Gastrocnemius medialis (tissue), 4 donors: Measurements from ENCODE around the gene ARHGAP8. TPM values are rescaled to one million over a fixed set of nuclear protein-coding genes. Genes with fewer than 3 reads are reported as not detected.

Experiments used
- ATAC-seq, 2 donors: fragments of 150-250 bp; one replicate each; pipeline ENCODE4 v1.9.1; 2016
- DNase-seq, 2 donors: peaks; one replicate each; pipeline ENCODE4 v3.0.0-alpha.2; 2019
- H3K27ac ChIP-seq, 4 donors: fragments of 200-600 bp; sonication (generic); 1 replicate in 1 of 4; 2 replicates in 3 of 4; pipeline ENCODE4 v1.5.1; 2016 to 2018; ENCODE audit warnings: mild to moderate bottlenecking in 2 of 4, moderate library complexity in 1 of 4
- H3K27me3 ChIP-seq, 3 donors: fragments of 200-600 bp; sonication (generic) in 2 of 3; 1 replicate in 1 of 3; 2 replicates in 2 of 3; pipeline versions ENCODE4 v1.5.1 to v1.6.0; 2016 to 2019; ENCODE audit warnings: mild to moderate bottlenecking in 1 of 3, moderate library complexity in 1 of 3
- H3K36me3 ChIP-seq, 2 donors: fragments of 200-600 bp; sonication (generic) in 1 of 2; one replicate each; pipeline ENCODE4 v1.5.1; 2017 to 2018
- H3K4me1 ChIP-seq, 2 donors: fragments of 200-600 bp; sonication (generic) in 1 of 2; one replicate each; pipeline ENCODE4 v1.5.1; 2016 to 2017; ENCODE audit warnings: mild to moderate bottlenecking in 2 of 2
- H3K4me3 ChIP-seq, 4 donors: fragments of 200-600 bp; sonication (generic) in 3 of 4; 1 replicate in 1 of 4; 2 replicates in 3 of 4; pipeline ENCODE4 v1.5.1; 2016 to 2019; ENCODE audit warnings: mild to moderate bottlenecking in 2 of 4
- H3K9me3 ChIP-seq, 3 donors: fragments of 200-600 bp; sonication (generic) in 2 of 3; 1 replicate in 1 of 3; 2 replicates in 2 of 3; pipeline ENCODE4 v1.5.1; 2016 to 2019
- CTCF ChIP-seq, 5 experiments: fragments of 450-650 bp in 3 of 5; fragments of 200-600 bp in 2 of 5; sonication (generic) in 2 of 5; IDR thresholded peaks in 4 of 5; conservative IDR thresholded peaks in 1 of 5; 1 replicate in 4 of 5; 2 replicates in 1 of 5; pipeline ENCODE4 v1.5.1; 2016 to 2019; ENCODE audit warnings: antibody characterized with exemption in 5 of 5, mild to moderate bottlenecking in 3 of 5, moderate library complexity in 3 of 5
- POLR2A ChIP-seq, 2 donors: fragments of 450-650 bp; IDR thresholded peaks; one replicate each; pipeline ENCODE4 v1.6.1; 2017; ENCODE audit warnings: antibody characterized with exemption in 2 of 2, mild to moderate bottlenecking in 2 of 2, moderate library complexity in 2 of 2
- in situ Hi-C, 4 donors: fragments of 200-750 bp; cut with MboI; loops; one replicate each; pipeline versions ENCODE4 v1.15.0 to v1.8.0; 2017; ENCODE audit warnings: low sequenced_read_pairs in 4 of 4
- intact Hi-C: fragments of 100-400 bp; cut with DNase I; formaldehyde crosslinking; loops from one replicate; pipeline ENCODE4 v1.15.1; 2023; ENCODE audit warnings: low total_unique reads
- total RNA-seq, 4 donors: library from RNA; depleted of rRNA; stranded (reverse); fragments of >200 nt; gene quantifications; one replicate each; pipeline versions ENCODE4 v1.1.0 to v1.2.3, GENCODE V29; 2016

ARHGAP8 gene
- total RNA-seq, 4 donors from 2014 or later = not detected

- Histone ChIP-seq H3K4me1 (no peaks in the 10 kb centered on the region), H3K36me3 (no peaks in the 10 kb centered on the region), H3K9me3 (no peaks in the 10 kb centered on the region), H3K4me3 (no peak overlapping the region), H3K27ac (no peak overlapping the region), H3K27me3 (peaks cover 0 to 8% (median 0%) of the 10 kb centered on the region in 3 donors)
- DNase-seq (no peak), ATAC-seq (no peak)
- in situ Hi-C loops (no loop called here), intact Hi-C loops (no loop called here)
- no peak for TF ChIP-seq CTCF (IDR thresholded peaks at IDR 0.05 in 4 of 5, conservative IDR thresholded peaks at IDR 0.05 in 1 of 5)
- no peak for TF ChIP-seq POLR2A (IDR thresholded peaks at IDR 0.05)
Observed at GRCh38 chr22:44842417-44842816, 90.0 kb downstream of the ARHGAP8 start.

GRCh38 chr22:44845191-44845590, 92.8 kb downstream of the ARHGAP8 start:
- no peaks in the 10 kb centered on the region for H3K4me1 ChIP-seq
- in situ Hi-C loops = no loop called here
- ATAC-seq (no peak), DNase-seq (no peak)
- H3K4me3 ChIP-seq = no peak overlapping the region
- no peaks in the 10 kb centered on the region for H3K9me3 ChIP-seq
- H3K27me3 ChIP-seq = no peaks in the 10 kb centered on the region
- H3K36me3 ChIP-seq = no peaks in the 10 kb centered on the region
- intact Hi-C loops = no loop called here
- TF ChIP-seq POLR2A (IDR thresholded peaks at IDR 0.05) (no peak), CTCF (IDR thresholded peaks at IDR 0.05 in 4 of 5, conservative IDR thresholded peaks at IDR 0.05 in 1 of 5) (no peak)
- H3K27ac ChIP-seq = no peak overlapping the region

- no peaks in the 10 kb centered on the region for H3K9me3 ChIP-seq
- in situ Hi-C loops (no loop called here), intact Hi-C loops (no loop called here)
- DNase-seq (no peak), ATAC-seq (no peak)
- H3K36me3 ChIP-seq = no peaks in the 10 kb centered on the region
- no peak overlapping the region for H3K4me3 ChIP-seq
- H3K27ac ChIP-seq = no peak overlapping the region
- H3K4me1 ChIP-seq = no peaks in the 10 kb centered on the region
- no peaks in the 10 kb centered on the region for H3K27me3 ChIP-seq
- no peak for TF ChIP-seq CTCF (IDR thresholded peaks at IDR 0.05 in 4 of 5, conservative IDR thresholded peaks at IDR 0.05 in 1 of 5)
Observed at GRCh38 chr22:44845796-44846720, 93.7 kb downstream of the ARHGAP8 start.

GRCh38 chr22:44846726-44847275, 94.4 kb downstream of the ARHGAP8 start:
- no peak for TF ChIP-seq POLR2A (IDR thresholded peaks at IDR 0.05)
- TF ChIP-seq CTCF (IDR thresholded peaks at IDR 0.05 in 4 of 5, conservative IDR thresholded peaks at IDR 0.05 in 1 of 5) = no peak
- no peak for DNase-seq
- Histone ChIP-seq H3K27me3 (no peaks in the 10 kb centered on the region), H3K4me1 (no peaks in the 10 kb centered on the region), H3K9me3 (no peaks in the 10 kb centered on the region), H3K36me3 (no peaks in the 10 kb centered on the region), H3K4me3 (no peak overlapping the region), H3K27ac (no peak overlapping the region)
- intact Hi-C loops (no loop called here), in situ Hi-C loops (no loop called here)
- no peak for ATAC-seq
